Pons (tissue), 1 donor: ENCODE data around the gene KIAA1614.

ENCODE experiments used
- DNase-seq: peaks from one replicate; pipeline ENCODE4 v3.0.0-alpha.2; 2016; ENCODE audit warnings: low spot score

KIAA1614 gene

GRCh38 chr1:180912801-180913565 lies at the start of gene KIAA1614:
Gene KIAA1614, plus strand, starts transcription at chr1:180912897. Its CDS starts 347 bp downstream, at chr1:180913244.
- no peak for DNase-seq

- DNase-seq: peak; percentile 76
Measured at GRCh38 chr1:180863158-180863775, 49.4 kb upstream of the KIAA1614 start.

- peak; percentile 75 for DNase-seq
Measured at GRCh38 chr1:180881806-180882509, 30.7 kb upstream of the KIAA1614 start.

GRCh38 chr1:180884588-180885300 lies 28.0 kb upstream of the KIAA1614 start:
- DNase-seq: no peak

- DNase-seq: no peak
Measured at GRCh38 chr1:180886338-180886737, 26.4 kb upstream of the KIAA1614 start.

- DNase-seq: no peak
Measured at GRCh38 chr1:180887841-180888240, 24.9 kb upstream of the KIAA1614 start.

GRCh38 chr1:180888870-180889269 lies 23.8 kb upstream of the KIAA1614 start:
- no peak for DNase-seq

- no peak for DNase-seq
Measured at GRCh38 chr1:180889325-180889724, 23.4 kb upstream of the KIAA1614 start.

- no peak for DNase-seq
Measured at GRCh38 chr1:180892272-180892671, 20.4 kb upstream of the KIAA1614 start.

- DNase-seq: no peak
Measured at GRCh38 chr1:180892675-180893074, 20.0 kb upstream of the KIAA1614 start.

- DNase-seq: no peak
Measured at GRCh38 chr1:180893614-180894013, 19.1 kb upstream of the KIAA1614 start.

- no peak for DNase-seq
Measured at GRCh38 chr1:180896161-180896560, 16.5 kb upstream of the KIAA1614 start.

- no peak for DNase-seq
Measured at GRCh38 chr1:180898441-180899219, 14.1 kb upstream of the KIAA1614 start.

GRCh38 chr1:180899262-180899661 lies 13.4 kb upstream of the KIAA1614 start:
- no peak for DNase-seq

- DNase-seq: no peak
Measured at GRCh38 chr1:180901076-180901990, 11.4 kb upstream of the KIAA1614 start.

- no peak for DNase-seq
Measured at GRCh38 chr1:180902541-180902940, 10.2 kb upstream of the KIAA1614 start.

GRCh38 chr1:180905927-180906326 lies 6.8 kb upstream of the KIAA1614 start:
- no peak for DNase-seq

GRCh38 chr1:180906511-180906910 lies 6.2 kb upstream of the KIAA1614 start:
- no peak for DNase-seq

- DNase-seq: no peak
Measured at GRCh38 chr1:180907313-180908055, 5.2 kb upstream of the KIAA1614 start.
